Measurements from ENCODE around the gene APBB2. TPM values are rescaled to one million over a fixed set of nuclear protein-coding genes. Genes with fewer than 3 reads are reported as not detected.

The APBB2 gene
- total and polyA plus RNA-seq, 10 of the 15 experiments (the other 5 are each of a cell fraction or from before 2014, with no cell fraction given), result 2.7 to 24.6 (median 19.0) TPM

DNA sequence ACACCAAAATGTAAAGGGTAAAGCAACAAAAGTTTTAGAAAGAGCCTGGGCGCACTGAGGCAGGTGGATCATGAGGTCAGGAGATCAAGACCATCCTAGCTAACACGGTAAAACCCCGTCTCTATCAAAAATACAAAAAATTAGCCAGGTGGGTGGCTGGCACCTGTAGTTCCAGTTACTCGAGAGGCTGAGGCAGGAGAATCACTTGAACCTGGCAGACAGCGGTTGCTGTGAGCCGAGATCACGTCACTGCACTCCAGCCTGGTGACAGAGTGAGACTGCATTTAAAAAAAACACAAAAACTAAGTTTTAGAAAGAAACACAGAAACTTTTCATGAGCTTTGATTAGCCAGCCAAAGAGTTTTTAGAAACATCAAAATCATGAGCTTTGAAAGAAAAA is 76.5 kb downstream of the APBB2 start:
- ATAC-seq (no peak), DNase-seq (ENCODE audit: low read depth, low spot score) (no peak), FAIRE-seq (no peak)
- no TSS peak for BruUV-seq (replicated peaks)
- H3K4me1 ChIP-seq (ENCODE audit: control insufficient read depth, insufficient read depth, low read length), result peaks cover 5% of the 10 kb centered on the region
- no peaks in the 10 kb centered on the region; the same call in 2 of the 3 replicates for H3K9me3 ChIP-seq (replicated peaks; ENCODE audit: control insufficient read depth, insufficient read depth, low read length)
- ChIA-PET SMC1A (ENCODE audit: uncharacterized antibody, unreplicated experiment) (interaction anchor here (0.7 to 1.6 kb wide), 8 partner anchors 9 to 158 kb away, joined by 3 to 4 read pairs (median 4); no protein-coding TSS in a partner anchor), RAD21 (ENCODE audit: unreplicated experiment) (interaction anchor here (1.3 kb wide), 1 partner anchor 9 kb away, joined by 5 read pairs; no protein-coding TSS in a partner anchor), POLR2A (no interaction called here), CTCF (interaction anchor here (0.6 to 1.0 kb wide), 2 partner anchors 16 to 77 kb away, joined by 3 read pairs; partner anchors contain the start of gene APBB2)
- no peak overlapping the region for H3K4me2 ChIP-seq (ENCODE audit: control insufficient read depth, insufficient read depth)
- in situ Hi-C loops (cut with MboI) (no loop called here), intact Hi-C loops (cut with micrococcal nuclease; ENCODE audit: unreplicated experiment) (no loop called here)
- H3K4me3 ChIP-seq, result no peak overlapping the region
- no peak overlapping the region for H3K27ac ChIP-seq (ENCODE audit: control insufficient read depth, insufficient read depth)
- H4K20me1 ChIP-seq (ENCODE audit: control insufficient read depth, insufficient read depth), result no peaks in the 10 kb centered on the region
- H3K27me3 ChIP-seq (replicated peaks in 1 of 2; ENCODE audit: control insufficient read depth in 2 of 2, insufficient read depth in 2 of 2, low read length in 1 of 2), result no peaks in the 10 kb centered on the region
- whole genome bisulfite sequencing (ENCODE audit: insufficient coverage, insufficient replicate concordance, low lambda C conversion rate, missing lambda C conversion rate), result 82% methylated on average over 7 of the region's 7 CpGs
- peaks cover 1% of the 10 kb centered on the region for H3K79me2 ChIP-seq (ENCODE audit: control insufficient read depth, insufficient read depth, low read length)
- H3K36me3 ChIP-seq (ENCODE audit: control insufficient read depth in 2 of 2, insufficient read depth in 2 of 2, low read length in 1 of 2), result no peaks in the 10 kb centered on the region
- no peak for TF ChIP-seq ZNF687 (IDR thresholded peaks at IDR 0.05)
- TF ChIP-seq WRNIP1 (IDR thresholded peaks at IDR 0.05; ENCODE audit: borderline replicate concordance, low read depth, low read length), result no peak
- H3K9ac ChIP-seq (ENCODE audit: control insufficient read depth, insufficient read depth, low read length), result no peak overlapping the region
- H2AFZ ChIP-seq (ENCODE audit: control insufficient read depth, low read depth, low read length), result no peak overlapping the region
